ENCODE results near the gene LPCAT1.

GRCh38 chr5:1437226-1437829 is 86.4 kb downstream of the LPCAT1 start:
- TF ChIP-seq CTCF (IDR thresholded peaks at IDR 0.05; ENCODE audit: insufficient read depth, low read depth, low read length) (no peak), EZH2 (IDR thresholded peaks at IDR 0.05; ENCODE audit: insufficient read depth, low read length) (no peak)
